Cardiac muscle cell (in vitro differentiated cells and primary cell): ENCODE results near the gene ROBO4. TPM values are rescaled to one million over a fixed set of nuclear protein-coding genes. Genes with fewer than 3 reads are reported as not detected.

Experiments
- DNase-seq, 2 donors: peaks; one replicate each; pipeline versions ENCODE4 v3.0.0 to v3.0.0-alpha.2; 2010 to 2017; ENCODE audit warnings: low read depth in 1 of 2, low spot score in 1 of 2
- H3K27ac ChIP-seq: fragments of 200-600 bp; sonication (generic); 2 replicates; pipeline ENCODE4 v1.5.1; 2016
- H3K27me3 ChIP-seq: fragments of 200-600 bp; sonication (generic); 2 replicates; pipeline ENCODE4 v1.6.0; 2016; ENCODE audit warnings: control low read depth
- H3K36me3 ChIP-seq: fragments of 200-600 bp; sonication (generic); 2 replicates; pipeline ENCODE4 v1.5.1; 2016; ENCODE audit warnings: control low read depth
- H3K4me1 ChIP-seq: fragments of 200-600 bp; sonication (generic); 2 replicates; pipeline ENCODE4 v1.8.1; 2017; ENCODE audit warnings: low read depth, mild to moderate bottlenecking, mixed run types
- H3K4me3 ChIP-seq: fragments of 200-600 bp; sonication (generic); 2 replicates; pipeline ENCODE4 v1.5.1; 2016; ENCODE audit warnings: mild to moderate bottlenecking
- H3K9me3 ChIP-seq: fragments of 200-600 bp; sonication (generic); 2 replicates; pipeline ENCODE4 v1.5.1; 2017; ENCODE audit warnings: low read depth, mild to moderate bottlenecking, control low read depth
- polyA plus RNA-seq: library from polyadenylated mRNA; unstranded; fragments of >200 nt; fragmentation: Nextera tagmentation; extraction: Ambion mirVana; gene quantifications from 2 replicates; pipeline ENCODE4 v1.2.1, GENCODE V29; 2016
- total RNA-seq: library from RNA; depleted of rRNA; stranded (reverse); fragments of >200 nt; gene quantifications from 2 replicates; pipeline ENCODE4 v1.2.3, GENCODE V29; 2016
- TF ChIP-seq, protein P1 (sequence below): IDR thresholded peaks from 2 replicates; pipeline ENCODE4 v1.5.1; 2012; ENCODE audit warnings: low read depth, mild to moderate bottlenecking, low read length

ROBO4 gene
- total and polyA plus RNA-seq, 2 experiments from 2014 or later = 0.21 to 2.4 TPM

DNA sequence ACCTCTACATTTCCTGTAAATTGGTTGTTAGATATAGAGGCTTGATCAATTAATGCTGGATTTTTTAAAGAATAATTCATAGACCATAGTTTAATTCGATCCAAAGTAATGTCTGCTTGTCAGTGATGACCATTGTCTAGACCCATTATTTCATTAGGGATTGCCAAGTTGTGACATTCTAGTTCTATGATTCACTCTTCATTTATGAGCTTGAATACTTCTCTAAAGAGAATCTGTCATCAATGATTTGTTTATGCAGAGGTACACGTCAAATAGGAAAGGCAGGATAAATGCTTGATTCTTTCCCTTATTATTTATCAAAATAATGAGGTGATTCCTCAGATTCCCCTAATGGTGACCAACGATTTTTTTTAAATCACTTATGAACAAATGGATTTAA is 56.5 kb downstream of the ROBO4 start:
- H3K27me3 ChIP-seq = peaks cover 90% of the 10 kb centered on the region
- TF ChIP-seq, protein P1, sequence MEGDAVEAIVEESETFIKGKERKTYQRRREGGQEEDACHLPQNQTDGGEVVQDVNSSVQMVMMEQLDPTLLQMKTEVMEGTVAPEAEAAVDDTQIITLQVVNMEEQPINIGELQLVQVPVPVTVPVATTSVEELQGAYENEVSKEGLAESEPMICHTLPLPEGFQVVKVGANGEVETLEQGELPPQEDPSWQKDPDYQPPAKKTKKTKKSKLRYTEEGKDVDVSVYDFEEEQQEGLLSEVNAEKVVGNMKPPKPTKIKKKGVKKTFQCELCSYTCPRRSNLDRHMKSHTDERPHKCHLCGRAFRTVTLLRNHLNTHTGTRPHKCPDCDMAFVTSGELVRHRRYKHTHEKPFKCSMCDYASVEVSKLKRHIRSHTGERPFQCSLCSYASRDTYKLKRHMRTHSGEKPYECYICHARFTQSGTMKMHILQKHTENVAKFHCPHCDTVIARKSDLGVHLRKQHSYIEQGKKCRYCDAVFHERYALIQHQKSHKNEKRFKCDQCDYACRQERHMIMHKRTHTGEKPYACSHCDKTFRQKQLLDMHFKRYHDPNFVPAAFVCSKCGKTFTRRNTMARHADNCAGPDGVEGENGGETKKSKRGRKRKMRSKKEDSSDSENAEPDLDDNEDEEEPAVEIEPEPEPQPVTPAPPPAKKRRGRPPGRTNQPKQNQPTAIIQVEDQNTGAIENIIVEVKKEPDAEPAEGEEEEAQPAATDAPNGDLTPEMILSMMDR = no peak
- no peak overlapping the region for H3K27ac ChIP-seq
- H3K4me3 ChIP-seq = no peak overlapping the region
- no peaks in the 10 kb centered on the region for H3K36me3 ChIP-seq
- no peak for DNase-seq
- H3K9me3 ChIP-seq = no peaks in the 10 kb centered on the region
- H3K4me1 ChIP-seq = no peaks in the 10 kb centered on the region

DNA sequence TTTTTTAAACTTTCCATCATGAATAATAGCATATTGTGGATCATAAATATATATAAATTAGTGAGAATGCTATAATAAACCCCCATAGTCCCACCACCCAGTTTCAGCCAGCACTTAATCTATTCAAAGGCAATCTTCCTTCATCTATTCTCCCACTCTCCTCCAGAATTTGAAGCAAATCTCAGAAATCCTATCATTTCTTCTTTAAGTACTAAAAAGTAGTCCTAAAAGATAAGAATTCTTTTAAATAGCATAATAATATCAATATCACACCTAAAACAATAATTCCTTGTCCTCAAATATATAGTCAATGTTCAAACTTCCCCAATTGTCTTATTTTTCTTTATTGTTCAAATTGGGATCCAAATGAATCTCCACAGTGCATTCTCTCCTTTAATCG is 57.0 kb downstream of the ROBO4 start:
- H3K9me3 ChIP-seq = no peaks in the 10 kb centered on the region
- no peak overlapping the region for H3K4me3 ChIP-seq
- H3K4me1 ChIP-seq = no peaks in the 10 kb centered on the region
- H3K36me3 ChIP-seq = no peaks in the 10 kb centered on the region
- no peak overlapping the region for H3K27ac ChIP-seq
- peaks cover 90% of the 10 kb centered on the region for H3K27me3 ChIP-seq
- DNase-seq = no peak
- TF ChIP-seq, protein P1 = no peak

DNA sequence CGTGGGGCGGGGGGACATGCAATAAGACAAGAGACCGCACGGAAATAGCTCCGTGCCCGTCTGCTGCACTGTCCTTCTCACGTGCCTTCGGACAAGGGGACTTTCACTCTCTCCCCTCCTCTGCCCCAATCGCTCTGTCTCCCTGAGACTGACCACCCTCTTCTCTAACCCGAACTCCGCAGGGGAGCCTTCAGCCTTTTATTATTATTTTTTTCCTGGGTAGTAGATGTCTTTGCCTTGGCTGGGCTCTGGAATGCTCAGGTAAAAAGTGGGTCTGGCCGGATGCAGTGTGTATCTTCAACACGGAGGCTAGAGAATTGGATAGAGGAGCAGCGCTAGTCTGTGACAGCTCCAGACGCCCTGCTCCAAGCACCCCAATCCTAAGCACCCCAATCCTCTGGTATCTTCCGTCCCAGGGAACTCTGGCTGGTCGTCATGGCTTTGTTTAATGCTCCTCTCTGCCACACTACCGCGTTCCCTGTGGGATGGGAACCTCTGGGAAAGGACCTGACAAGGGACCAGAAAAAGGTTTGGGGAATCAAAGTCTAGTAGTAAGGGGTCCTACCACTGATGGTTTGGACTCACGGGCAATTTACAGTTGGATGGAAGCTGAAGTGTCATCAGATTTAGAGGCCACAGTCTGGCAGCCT is 57.6 kb downstream of the ROBO4 start:
- peak overlapping the region; percentile 41 for H3K4me3 ChIP-seq
- no peaks in the 10 kb centered on the region for H3K36me3 ChIP-seq
- no peaks in the 10 kb centered on the region for H3K4me1 ChIP-seq
- TF ChIP-seq, protein P1 = no peak
- no peaks in the 10 kb centered on the region for H3K9me3 ChIP-seq
- H3K27ac ChIP-seq = no peak overlapping the region
- H3K27me3 ChIP-seq = peaks cover 90% of the 10 kb centered on the region
- no peak for DNase-seq

DNA sequence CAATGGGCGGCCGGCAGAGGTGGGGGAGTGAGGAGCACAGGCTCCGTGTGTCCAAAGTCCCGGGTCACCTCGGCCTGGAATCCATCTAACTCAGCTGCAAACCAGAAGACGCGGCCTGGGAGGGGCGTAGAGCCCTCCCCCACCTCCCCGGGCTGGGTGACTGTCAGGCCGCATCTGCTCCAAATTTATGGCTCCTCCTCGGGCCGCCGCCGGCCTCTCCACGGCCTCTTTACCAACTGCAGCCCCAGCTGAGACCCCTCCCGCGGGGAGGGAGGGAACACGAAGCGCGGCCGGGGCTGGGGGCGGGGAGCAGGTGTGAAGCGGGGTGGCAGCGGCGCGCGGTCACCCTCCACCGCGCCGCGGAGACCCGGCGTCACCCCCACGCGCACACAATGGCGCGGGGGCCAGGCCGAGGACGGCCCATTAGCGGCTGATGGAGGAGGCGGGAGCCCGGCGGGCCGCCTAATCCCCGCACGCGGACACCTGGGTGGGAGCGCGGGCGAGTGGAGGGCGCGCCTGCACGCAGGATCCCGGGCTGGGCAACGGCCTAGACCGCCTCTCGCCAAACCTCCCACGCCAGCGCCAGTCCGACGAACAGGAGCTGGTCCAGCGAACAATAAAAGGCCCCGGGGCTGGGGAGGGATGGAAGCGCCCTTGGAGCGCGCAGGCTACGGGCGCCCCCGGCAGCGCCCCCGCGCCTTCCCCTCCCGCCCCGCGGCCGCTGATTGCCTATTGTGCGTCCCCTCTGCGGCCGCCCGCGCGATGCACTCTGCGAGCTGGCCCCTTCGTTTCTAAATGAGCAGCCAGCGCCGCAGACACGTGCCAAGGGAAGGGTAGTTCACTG is 58.3 kb downstream of the ROBO4 start:
- no peaks in the 10 kb centered on the region for H3K4me1 ChIP-seq
- H3K4me3 ChIP-seq = peak overlapping the region; percentile 41
- H3K27ac ChIP-seq = no peak overlapping the region
- H3K27me3 ChIP-seq = peaks cover 90% of the 10 kb centered on the region
- DNase-seq = peak in 1 of 2 donors; percentile 36
- TF ChIP-seq, protein P1 = no peak
- no peaks in the 10 kb centered on the region for H3K36me3 ChIP-seq
- no peaks in the 10 kb centered on the region for H3K9me3 ChIP-seq

DNA sequence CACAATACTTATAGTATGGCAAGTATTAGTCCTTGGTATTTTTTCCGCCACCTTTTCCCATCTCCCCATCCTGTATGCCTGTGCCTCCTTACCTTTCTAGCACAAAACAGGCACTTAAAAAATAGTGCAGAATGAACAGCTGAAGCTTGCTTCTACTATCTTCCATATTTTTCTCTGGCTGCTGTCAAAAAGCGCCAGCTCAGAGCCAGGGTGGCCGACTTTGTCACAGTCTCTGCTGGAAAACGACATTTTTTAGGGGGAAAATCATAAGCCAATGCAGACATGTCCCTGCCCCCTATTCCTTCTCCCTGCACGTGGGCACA is 58.9 kb downstream of the ROBO4 start:
- Histone ChIP-seq H3K27ac (no peak overlapping the region), H3K36me3 (no peaks in the 10 kb centered on the region), H3K4me3 (peak overlapping the region; percentile 41), H3K9me3 (no peaks in the 10 kb centered on the region), H3K4me1 (no peaks in the 10 kb centered on the region), H3K27me3 (peaks cover 90% of the 10 kb centered on the region)
- DNase-seq = no peak
- TF ChIP-seq, protein P1 = no peak
